HG02943 (cell line): ENCODE measurements around the gene UBE3D.
"Not testable (repeated sequence)": the region's sequence is repeated elsewhere in the genome, so short reads cannot be mapped to it uniquely, and the experiment has no call there.

Source experiments
- ATAC-seq: cut with Tn5 transposase; IDR thresholded peaks from one replicate; pipeline ENCODE4 v1.9.1; 2021; ENCODE audit warnings: mild to moderate bottlenecking, low read depth, moderate library complexity; ENCODE audit not compliant: unreplicated experiment

UBE3D gene

DNA sequence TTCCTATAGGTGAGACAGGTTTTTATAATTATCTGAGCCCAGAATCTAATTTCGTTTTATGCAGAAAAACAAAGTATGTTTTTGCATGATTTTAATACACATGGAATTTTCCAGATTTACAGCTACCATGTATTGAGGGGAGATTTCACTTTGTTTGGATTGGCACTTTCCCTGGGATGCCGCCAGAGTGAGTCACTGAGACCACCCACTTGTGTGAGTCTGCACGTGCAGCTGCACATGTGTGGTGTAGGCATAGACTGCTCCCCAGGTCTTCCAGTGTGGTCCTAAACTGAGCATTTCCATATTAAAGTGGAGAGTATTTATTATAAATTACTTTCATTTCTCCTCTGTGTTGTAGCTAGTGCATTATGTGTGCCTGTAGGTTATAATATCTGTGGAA, 186.8 kb downstream of the UBE3D start:
- no peak for ATAC-seq

DNA sequence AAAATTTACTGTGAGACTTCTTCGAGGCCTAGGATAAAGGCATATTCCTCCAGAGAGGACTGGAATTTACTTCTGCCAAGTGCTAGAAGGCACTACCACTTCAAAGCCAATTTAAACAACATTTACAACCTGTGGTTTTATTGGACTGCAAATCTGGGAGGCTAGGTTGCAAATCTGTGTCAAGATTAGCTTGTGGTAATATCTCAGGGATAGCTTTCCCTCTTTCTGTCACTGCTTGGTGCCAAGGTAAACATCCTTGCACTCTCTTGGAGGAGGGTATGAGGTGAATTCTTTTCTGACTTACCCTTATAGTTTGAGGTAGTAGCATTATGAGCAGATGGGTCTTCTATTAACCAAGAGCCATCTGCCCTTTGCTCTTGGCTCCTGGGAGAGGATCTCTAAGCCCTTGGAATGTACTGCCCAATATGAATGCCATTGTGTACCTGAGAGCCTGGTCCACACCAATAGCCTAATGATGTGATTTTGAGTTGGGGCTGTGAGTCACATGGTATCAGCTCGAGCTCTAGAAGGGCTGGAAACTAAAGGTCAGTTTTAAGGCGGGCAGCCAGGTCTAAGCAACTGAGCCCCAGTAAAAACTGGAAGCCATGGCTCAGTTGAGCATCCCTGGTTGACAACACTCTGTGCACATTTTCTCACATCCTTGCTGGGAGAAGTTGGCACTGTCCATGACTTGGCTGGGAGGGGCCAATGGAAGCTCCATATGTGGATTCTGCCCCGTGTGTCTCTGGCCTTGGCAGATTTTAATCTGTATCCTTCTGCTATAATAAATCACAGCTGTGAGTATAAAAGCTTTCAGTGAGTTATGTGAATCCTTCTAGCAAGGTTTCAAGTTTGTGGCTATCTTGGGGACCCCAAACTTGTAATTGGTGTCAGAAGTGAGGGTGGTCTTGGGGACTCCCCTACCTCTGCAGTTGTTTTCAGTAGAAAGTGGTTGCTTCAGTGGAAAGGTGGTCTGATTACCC, 188.1 kb downstream of the UBE3D start:
- ATAC-seq: no peak

DNA sequence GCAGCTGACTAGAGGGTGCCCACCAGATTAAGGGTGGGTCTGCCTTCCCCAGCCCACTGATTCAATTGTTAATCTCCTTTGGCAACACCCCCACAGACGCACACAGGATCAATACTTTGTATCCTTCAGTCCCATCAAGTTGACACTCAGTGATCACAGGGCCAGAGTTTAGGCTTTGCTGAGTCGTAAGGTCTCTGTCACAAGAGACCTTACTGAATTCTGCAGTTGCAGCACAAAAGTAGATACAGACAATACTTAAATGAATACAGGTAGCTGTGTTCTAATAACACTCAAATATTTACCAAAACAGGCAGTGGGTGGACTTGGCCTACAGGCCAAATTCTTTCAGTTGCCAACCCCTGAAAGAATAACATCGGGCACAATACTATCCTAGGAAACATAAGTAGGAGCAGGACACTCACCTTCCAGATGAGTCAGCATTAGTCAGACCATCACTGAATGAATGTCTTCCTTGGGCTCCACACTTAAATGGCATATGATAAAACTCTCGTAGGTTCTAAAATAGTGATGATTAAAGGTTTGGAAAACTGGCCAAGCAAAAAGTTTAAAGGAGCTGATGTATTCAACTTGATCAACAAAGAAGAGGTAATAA, 190.0 kb downstream of the UBE3D start:
- ATAC-seq: no peak

DNA sequence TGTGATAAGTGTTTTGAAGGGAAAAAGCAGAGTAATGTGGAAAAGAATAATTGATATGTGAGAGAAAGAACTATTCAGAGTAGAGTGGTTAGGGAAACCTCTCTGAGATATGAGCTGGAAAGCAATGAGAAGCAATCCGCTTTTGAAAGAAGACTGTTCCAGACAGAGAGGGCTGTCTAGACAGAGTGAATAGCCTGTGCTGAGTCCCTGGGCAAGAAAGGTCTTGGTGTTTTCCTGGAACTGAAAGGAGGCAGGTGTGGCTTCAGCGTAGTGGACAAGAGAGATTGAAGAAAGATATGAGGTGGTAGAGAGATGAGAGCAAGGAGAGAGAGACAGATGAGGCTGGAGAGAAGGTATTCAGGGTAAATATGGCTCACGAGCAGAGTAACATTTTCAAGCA, 190.8 kb downstream of the UBE3D start:
- no peak for ATAC-seq

DNA sequence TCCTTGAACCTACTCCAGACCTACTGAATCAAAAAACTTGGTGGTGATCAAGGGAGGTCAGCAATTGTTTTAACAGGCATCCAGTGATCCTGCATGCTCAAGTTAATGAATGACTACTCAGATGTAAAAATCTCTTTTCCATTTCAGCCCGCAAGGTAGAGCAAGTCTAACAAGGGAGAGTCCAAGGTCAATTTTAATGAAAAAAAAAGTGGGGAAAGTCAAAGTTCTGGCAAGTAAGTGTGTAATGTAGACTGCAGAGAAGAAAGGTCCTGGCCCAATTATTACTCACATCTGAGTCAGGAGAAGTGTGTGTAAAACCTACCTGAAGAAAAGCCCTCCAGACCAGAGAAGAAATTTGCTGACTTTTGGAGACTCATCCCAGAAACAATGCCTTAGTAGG, 193.5 kb downstream of the UBE3D start:
- no peak for ATAC-seq

DNA sequence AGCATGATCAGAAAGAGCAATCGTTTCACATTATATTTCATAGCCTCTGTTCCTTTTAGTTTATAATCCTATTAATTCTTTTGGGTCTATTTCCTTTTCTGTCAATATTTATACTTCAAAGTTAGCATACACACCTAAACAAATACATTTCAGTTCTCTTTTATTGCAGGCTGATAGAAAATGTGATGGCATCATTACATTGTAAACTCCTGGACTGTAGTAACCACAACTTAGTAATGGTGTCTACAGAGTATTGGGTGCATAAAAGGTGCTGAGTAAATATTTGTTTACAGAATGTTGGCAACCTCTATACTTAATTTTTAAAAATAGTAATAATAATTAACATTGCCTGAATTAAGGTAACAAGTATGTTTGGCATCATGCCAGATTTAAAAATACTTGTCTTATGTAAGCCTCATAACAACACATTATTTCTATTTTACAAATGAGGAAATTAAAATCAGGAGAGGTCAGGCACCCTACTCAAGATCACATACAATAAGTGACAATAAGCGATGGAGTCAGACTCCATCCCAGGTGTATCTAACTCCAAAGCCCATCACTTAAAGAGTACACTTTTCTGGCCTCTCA, 195.0 kb downstream of the UBE3D start:
- no peak for ATAC-seq

DNA sequence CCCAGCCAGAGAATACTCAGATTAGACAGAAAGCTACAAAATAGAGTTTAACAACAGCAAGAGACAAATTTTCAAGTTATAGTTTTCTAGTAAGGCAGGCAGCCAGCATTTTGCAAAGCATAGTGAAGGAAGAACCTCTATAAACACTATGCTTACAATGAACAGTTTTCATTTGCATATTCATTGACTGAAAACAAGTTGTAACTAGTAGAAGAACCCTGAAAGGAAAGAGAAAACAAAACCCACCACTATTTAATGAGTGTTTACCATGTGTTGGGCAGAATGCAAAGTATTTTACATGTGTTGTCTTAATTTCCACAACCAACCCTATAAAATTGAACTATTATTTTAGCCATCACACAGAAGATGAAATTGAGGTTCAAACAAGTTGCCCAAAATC, 196.1 kb downstream of the UBE3D start:
- ATAC-seq: no peak

DNA sequence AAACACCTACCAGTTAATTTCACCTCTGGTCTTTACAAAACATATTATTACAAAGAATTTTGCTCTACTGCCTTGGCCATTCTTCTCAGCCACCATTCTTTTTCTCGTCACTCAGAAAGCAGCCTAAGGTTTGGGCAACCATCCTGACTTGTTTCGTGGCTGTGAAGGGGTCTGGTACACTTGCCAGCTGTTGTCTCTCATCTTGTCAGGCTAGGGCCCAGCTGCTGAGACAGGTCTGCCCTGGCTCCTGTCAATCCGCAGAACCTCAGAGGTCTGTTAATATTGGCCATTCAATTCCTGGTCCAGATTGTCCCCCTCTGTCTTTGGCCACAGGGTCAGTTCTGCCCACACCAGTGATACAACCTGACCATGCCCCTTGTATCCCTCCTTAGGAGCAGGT, 197.7 kb downstream of the UBE3D start:
- ATAC-seq: no peak

DNA sequence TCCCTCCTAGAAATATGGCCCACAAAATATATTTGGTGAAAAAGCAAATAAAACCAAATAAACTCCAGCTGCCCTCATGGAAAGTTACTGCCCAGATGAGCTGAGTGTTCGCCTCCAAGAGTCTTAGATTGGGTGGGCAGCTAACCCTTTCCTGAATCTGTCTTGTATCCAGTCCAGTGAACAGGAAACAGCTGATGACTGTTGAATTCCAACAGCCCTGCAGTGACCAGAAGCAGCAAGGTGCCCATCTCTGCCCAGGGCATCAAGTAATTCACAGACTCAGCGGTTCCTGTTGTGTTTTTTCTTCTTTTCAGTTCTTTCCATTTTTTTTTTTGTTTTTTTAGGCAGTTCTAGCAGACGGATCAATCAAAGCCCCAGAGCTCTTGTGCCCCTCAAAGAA, 199.2 kb downstream of the UBE3D start:
- no peak for ATAC-seq

DNA sequence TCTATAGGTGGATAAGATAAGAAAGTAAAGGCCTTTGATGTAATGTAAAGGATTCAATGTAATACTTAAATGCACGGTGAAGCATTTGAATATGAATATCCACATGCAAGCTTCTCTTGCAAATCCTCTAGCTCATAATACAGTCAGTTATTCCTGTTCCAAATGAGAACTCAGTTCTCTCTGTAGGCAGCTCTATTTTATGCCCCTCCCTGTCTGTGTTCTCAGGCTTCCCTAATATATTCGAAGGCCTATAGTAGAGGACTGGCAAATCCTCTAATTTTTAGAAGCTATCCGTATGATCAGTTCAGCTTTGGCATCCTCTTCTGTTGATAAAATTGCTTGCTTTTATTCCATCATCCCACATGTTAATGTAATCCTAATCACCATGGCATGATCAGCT, 200.2 kb downstream of the UBE3D start:
- ATAC-seq: no peak

DNA sequence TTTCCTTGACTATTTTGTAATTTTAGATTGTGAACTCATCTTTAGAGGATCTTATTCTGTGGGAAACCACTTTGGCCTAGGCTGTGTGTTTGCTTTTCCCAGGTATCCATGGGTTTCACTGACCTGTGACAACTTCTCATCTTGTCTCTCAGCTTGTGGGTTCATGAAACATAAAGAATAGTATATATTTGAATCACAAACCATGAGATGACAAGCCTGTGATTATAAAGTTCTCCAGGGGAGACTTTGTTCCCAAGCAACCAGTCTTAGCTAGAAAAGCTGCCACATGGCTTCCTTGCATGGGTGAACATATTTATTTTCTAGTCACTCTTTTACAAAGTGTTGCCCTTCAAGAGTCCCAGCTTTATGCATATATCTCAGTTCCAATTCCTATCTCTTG, 201.9 kb downstream of the UBE3D start:
- ATAC-seq: no peak

DNA sequence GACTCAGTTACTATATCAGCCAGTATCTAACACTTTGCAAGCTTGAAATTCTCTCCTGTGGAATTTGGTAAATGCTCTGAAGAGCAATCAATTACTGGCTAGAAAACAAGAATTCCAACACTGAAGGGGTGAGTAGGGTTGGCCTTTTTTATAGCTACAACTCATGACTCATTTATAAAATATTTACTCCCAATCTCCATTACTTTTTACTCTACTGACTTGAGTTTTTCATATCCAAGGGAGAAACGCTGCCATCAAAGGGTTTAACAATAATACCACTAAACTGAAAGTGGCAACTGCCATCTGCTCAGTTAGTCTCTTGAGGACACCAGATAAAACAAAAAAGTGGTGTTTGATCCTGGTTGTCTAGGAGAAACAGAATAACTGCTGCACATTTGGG, 203.1 kb downstream of the UBE3D start:
- no peak for ATAC-seq

DNA sequence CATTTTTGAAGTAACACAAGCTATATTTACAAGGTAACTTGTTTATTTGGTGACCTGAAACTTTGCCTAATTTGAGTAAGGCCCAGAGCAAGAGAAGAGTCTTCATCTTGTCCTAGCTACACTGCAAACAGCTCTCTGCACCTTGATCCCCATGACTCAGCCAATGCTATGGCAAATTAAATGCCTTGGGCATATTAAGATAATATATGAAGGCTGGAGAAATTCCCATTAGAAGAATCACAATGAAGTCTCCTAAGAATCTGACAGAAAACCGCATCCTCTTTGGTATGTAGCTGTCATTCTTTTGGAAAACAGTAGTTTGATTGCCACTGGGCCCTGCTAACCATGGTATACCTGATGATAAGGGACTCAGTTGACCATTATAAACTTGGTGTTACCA, 204.5 kb downstream of the UBE3D start:
- ATAC-seq: no peak

DNA sequence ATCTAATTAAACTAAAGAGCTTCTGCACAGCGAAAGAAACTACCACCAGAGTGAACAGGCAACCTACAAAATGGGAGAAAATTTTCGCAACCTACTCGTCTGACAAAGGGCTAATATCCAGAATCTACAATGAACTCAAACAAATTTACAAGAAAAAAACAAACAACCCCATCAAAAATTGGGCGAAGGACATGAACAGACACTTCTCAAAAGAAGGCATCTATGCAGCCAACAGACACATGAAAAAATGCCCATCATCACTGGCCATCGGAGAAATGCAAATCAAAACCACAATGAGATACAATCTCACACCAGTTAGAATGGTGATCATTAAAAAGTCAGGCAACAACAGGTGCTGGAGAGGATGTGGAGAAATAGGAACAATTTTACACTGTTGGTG, 209.6 kb downstream of the UBE3D start:
- ATAC-seq: not testable (repeated sequence)

DNA sequence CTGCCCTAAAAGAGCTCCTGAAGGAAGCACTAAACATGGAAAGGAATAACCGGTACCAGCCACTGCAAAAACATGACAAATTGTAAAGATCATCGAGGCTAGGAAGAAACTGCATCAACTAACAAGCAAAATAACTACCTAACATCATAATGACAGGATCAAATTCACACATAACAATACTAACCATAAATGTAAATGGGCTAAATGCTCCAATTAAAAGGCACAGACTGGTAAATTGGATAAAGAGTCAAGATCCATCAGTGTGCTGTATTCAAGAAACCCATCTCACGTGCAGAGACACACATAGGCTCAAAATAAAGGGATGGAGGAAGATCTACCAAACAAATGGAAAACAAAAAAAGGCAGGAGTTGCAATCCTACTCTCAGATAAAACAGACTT, 212.7 kb downstream of the UBE3D start:
- ATAC-seq: not testable (repeated sequence)

DNA sequence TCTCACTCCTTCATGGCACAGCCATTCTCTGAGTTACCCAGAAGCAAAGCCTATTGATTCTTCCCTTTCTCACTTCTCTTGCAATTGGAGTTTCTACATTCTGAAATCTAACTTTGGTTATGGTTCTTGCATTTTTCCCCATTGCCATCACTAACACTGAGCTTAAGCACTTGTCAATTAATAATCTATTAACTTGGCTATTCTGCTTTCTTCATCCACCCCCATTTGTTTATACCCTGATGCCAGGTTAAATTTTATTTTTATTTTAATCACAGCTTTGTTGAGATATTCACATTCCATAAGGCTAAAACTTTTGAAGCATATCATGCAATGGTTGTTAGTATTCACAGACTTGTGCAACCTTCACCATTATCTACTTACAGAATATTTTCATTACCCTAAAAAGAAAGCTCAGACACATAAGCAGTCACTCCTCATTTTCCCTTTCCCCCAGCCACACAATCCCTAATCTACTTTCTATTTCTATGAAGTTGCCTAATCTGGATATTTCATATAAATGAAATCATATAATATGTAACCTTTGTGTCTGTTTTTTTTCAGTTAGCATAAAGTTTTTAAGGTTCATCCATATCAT, 222.3 kb downstream of the UBE3D start:
- no peak for ATAC-seq

DNA sequence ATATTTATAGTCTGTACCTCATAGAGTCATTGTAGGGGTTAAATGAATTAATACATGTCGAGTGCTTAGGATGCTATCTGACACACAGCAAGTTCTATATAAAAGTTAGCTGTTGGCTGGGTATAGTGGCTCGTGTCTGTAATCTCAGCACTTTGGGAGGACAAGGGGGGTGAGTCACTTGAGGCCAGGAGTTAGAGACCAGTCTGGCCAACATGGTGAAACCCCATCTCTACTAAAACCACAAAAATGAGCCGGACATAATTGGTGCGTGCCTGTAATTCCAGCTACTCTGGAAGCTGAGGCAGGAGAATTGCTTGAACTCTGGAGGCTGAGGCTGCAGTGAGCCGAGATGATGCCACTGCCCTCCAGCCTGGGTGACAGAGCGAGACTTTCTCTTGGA, 222.9 kb downstream of the UBE3D start:
- no peak for ATAC-seq
